NT2/D1 (cell line): ENCODE data around the gene RHOXF2B.
"Not testable (repeated sequence)": the region's sequence is repeated elsewhere in the genome, so short reads cannot be mapped to it uniquely, and the experiment has no call there.

Experiments
- DNase-seq: peaks from one replicate; pipeline ENCODE4 v3.0.0-alpha.2; 2011; ENCODE audit warnings: low read depth, low spot score
- H3K27me3 ChIP-seq: 2 replicates; pipeline ENCODE4 v1.6.0; 2011; ENCODE audit warnings: mild to moderate bottlenecking; ENCODE audit not compliant: insufficient read length, insufficient read depth
- H3K36me3 ChIP-seq: 2 replicates; pipeline ENCODE4 v1.6.1; 2011; ENCODE audit warnings: mild to moderate bottlenecking, low read length, mixed read lengths; ENCODE audit not compliant: insufficient read depth, insufficient read length
- H3K4me1 ChIP-seq: 2 replicates; pipeline ENCODE4 v1.5.1; 2011; ENCODE audit not compliant: insufficient read depth, insufficient read length
- H3K4me3 ChIP-seq: 2 replicates; pipeline ENCODE4 v1.5.1; 2011; ENCODE audit warnings: low read depth; ENCODE audit not compliant: insufficient read length
- H3K9ac ChIP-seq: 2 replicates; pipeline ENCODE4 v1.6.0; 2011; ENCODE audit warnings: low read depth; ENCODE audit not compliant: insufficient read length
- H3K9me3 ChIP-seq: 2 replicates; pipeline ENCODE4 v1.5.1; 2011; ENCODE audit warnings: mild to moderate bottlenecking, low read length; ENCODE audit not compliant: insufficient read depth
- SUZ12 ChIP-seq: IDR thresholded peaks from 2 replicates; pipeline ENCODE4 v1.6.1; 2011; ENCODE audit not compliant: insufficient read length, insufficient read depth; ENCODE audit errors: extremely low read depth
- YY1 ChIP-seq: IDR thresholded peaks from 2 replicates; pipeline ENCODE4 v1.6.1; 2011; ENCODE audit not compliant: insufficient read length, insufficient read depth
- ZNF274 ChIP-seq: IDR thresholded peaks from 2 replicates; pipeline ENCODE4 v1.6.1; 2011; ENCODE audit warnings: mild to moderate bottlenecking, low read depth, low read length

RHOXF2B gene

DNA sequence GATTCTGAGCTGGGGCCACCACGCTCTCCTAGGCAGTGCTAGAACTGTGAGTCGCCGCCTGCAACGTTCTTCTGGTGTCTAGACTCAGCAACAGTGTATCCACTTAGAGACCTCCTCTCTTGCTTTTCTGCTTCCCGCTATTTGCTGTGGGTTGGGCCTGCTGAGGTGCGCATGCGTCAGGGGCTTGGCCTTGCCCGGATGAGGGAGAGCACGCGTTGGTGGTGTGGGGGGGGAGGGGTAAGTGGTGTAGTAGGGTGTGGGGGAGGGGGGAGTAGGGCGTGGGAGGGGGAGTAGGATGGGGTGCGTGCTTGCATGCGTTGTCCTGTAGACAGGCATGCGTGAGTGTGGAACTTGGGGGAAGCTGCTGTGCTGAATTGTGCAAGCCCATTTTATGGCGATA lies at the start of gene RHOXF2B:
Gene RHOXF2B (minus strand): TSS at position 101 of the 400 bp plus-strand sequence. CDS start 138 bp downstream, outside the sequence.
- H3K27me3 ChIP-seq, H3K36me3 ChIP-seq, H3K9me3 ChIP-seq, H3K9ac ChIP-seq, DNase-seq, H3K4me3 ChIP-seq, H3K4me1 ChIP-seq: not testable (repeated sequence)

DNA sequence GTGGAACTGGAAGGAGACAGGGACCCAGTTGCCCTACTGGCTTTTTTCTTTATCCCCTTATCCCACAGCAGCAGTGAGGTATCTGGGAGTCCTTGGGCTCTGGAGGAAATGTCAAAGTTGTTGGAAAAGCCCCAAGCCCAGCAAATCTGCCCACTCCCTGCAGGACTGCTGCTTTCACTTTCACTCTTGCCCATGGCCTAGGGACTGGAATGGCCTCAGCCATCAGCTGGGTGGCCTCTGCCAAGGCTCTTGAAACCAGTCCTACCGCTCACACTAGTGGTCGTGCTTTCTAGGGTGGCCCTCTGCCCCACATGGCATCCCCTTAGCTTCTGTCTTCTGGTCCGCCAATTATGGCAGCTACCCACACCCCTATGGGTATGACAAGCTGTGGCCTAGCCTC lies 48.0 kb upstream of the RHOXF2B start:
- DNase-seq, result no peak
- TF ChIP-seq SUZ12 (no peak), YY1 (no peak), ZNF274 (no peak)
- Histone ChIP-seq H3K9ac (no peak overlapping the region), H3K36me3 (no peaks in the 10 kb centered on the region), H3K4me3 (no peak overlapping the region), H3K9me3 (no peaks in the 10 kb centered on the region; the same call in 1 of the 2 replicates), H3K27me3 (no peaks in the 10 kb centered on the region), H3K4me1 (no peaks in the 10 kb centered on the region)

DNA sequence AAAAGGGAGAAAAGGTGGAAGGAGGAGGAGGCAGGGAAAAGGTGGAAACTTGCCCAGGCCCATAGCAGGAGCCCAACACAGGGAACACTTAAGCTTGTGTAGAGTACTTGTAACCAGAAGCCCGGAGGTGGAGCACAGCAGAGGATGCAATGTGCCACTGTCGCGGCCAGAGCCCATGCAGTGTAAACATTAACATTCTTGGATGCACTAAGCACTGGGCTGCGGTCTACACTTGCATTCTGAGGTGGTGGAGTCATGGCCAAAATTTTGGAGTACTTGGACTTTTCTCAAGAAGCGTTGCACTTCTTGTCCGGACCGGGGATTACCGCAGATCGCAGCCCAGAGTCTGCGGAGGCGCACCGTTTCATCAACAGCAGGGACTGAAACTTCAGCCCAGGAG lies 42.7 kb upstream of the RHOXF2B start:
- Histone ChIP-seq H3K9ac (no peak overlapping the region), H3K36me3 (no peaks in the 10 kb centered on the region), H3K9me3 (no peaks in the 10 kb centered on the region), H3K27me3 (no peaks in the 10 kb centered on the region), H3K4me1 (no peaks in the 10 kb centered on the region), H3K4me3 (no peak overlapping the region)
- TF ChIP-seq YY1 (no peak), ZNF274 (no peak), SUZ12 (no peak)
- DNase-seq, result no peak

DNA sequence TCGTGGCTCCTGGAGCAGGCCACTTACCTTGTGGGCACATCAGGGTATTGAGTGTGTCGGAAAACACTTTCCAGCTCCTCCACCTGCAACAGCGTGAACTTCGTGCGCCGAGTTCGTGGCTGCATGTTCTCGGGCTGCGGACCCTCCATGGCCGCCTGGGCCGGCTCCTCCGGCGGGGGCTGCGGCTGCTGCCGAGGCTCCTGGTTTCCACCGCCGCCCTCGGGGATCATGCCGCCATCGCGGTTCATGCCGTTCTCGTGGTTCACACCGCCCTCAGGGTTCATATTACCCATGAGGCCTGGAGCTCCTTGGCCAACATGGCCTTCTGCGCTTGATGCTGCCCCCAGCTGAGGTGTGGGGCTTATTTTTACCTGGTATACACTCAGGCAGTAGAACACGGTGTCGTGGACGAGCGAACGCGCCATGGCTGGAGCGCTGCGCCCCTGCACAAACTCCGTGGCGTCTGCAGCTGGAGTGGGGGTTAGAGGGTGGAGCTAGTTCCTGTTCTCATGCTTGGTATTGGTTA lies 38.0 kb upstream of the RHOXF2B start, which contains the start of gene RHOXF1:
Gene RHOXF1 (minus strand): TSS at position 476 of the 526 bp plus-strand sequence. CDS start 51 bp downstream, at position 425.
- TF ChIP-seq YY1 (no peak), ZNF274 (no peak), SUZ12 (no peak)
- H3K9ac ChIP-seq, result no peak within 1 kb of the TSS
- H3K9me3 ChIP-seq, result no peaks in the 10 kb centered on the region
- no peaks in the 10 kb centered on the region for H3K4me1 ChIP-seq
- no peak within 1 kb of the TSS for H3K4me3 ChIP-seq
- no peaks in the 10 kb centered on the region for H3K27me3 ChIP-seq
- H3K36me3 ChIP-seq, result no peaks in the 10 kb centered on the region
- no peak for DNase-seq

DNA sequence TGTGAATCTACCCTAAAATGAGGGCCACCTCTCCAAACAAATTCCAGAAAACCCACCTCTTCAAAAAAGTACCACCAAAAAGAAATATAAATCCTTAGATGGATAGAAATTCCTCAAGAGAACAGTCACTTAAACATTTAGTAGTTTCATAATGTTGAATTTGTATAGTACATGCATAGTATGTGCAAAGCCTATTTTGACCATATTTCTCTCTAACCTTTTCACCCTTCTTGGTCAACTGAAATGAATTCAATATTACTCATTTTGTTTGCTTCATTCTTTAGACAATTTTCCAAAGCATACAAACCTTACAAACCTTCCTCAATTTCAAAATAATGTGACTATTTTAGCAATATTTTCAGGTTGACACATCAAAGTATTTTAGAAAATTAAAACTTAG lies 34.1 kb upstream of the RHOXF2B start:
- H3K27me3 ChIP-seq, result no peaks in the 10 kb centered on the region
- H3K4me1 ChIP-seq, result no peaks in the 10 kb centered on the region
- no peaks in the 10 kb centered on the region for H3K36me3 ChIP-seq
- H3K4me3 ChIP-seq, result no peak overlapping the region
- no peak for DNase-seq
- no peaks in the 10 kb centered on the region; the same call in 1 of the 2 replicates for H3K9me3 ChIP-seq
- no peak overlapping the region for H3K9ac ChIP-seq
- TF ChIP-seq SUZ12 (no peak), ZNF274 (no peak), YY1 (no peak)

DNA sequence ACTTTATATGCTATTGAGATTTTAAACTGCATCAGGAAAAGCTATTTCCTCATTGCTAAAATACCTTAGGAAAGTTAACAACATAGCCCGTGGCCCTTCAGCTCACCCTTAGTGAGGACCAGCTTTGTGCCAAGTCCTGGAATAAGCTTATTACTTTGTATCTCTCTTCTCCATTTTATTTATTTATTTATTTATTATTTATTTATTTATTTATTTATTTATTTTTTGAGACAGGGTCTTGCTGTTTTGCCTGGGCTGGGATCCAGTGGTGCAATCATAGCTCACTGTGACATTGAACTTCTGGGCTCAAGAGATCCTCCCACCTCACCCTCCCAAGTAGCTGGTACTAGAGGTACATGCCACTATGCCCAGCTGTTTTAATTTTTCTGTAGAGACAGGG lies 31.9 kb upstream of the RHOXF2B start:
- Histone ChIP-seq H3K9me3 (no peaks in the 10 kb centered on the region; the same call in 1 of the 2 replicates), H3K4me1 (no peaks in the 10 kb centered on the region), H3K4me3 (no peak overlapping the region), H3K9ac (no peak overlapping the region), H3K27me3 (no peaks in the 10 kb centered on the region), H3K36me3 (no peaks in the 10 kb centered on the region)
- no peak for DNase-seq
- no peak for TF ChIP-seq ZNF274
- TF ChIP-seq SUZ12, result no peak

DNA sequence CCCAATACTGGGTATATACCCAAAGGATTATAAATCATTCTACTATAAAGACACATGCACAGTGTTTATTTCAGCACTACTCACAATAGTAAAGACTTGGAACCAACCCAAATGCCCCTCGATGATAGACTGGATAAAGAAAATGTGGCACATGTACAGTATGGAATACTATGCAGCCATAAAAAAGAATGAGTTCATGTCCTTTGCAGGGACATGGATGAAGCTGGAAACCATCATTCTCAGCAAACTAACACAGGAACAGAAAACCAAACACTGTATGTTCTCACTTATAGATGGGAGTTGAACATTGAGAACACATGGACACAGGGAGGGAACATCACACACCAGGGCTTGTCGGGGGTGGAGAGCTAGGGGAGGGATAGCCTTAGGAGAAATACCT lies 27.2 kb upstream of the RHOXF2B start:
- not testable (repeated sequence) for H3K4me1 ChIP-seq, H3K4me3 ChIP-seq, H3K27me3 ChIP-seq, H3K9ac ChIP-seq, DNase-seq, H3K36me3 ChIP-seq
- H3K9me3 ChIP-seq, result peaks cover 23% of the 10 kb centered on the region

DNA sequence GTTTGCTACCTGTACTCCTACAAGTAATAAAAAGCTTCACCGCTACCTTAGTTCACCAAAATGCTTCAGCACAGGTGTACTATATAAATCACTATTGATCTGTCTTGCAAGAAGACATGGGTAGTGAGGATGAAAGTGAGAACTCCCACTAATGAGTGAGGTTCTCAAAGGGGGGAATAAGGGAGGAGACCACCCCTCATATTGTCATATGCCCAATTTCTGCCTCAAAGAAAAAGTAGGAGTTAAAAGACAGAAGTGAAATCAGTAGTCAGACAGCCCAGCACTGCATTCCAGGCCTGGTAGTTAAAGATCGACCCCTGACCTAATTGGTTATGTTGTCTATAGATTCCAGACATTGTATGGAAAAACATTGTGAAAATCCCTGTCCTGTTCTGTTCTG lies 23.6 kb upstream of the RHOXF2B start:
- H3K4me1 ChIP-seq, DNase-seq, H3K27me3 ChIP-seq, H3K9ac ChIP-seq, H3K36me3 ChIP-seq, H3K4me3 ChIP-seq: not testable (repeated sequence)
- peaks cover 23% of the 10 kb centered on the region for H3K9me3 ChIP-seq
